Measurements from ENCODE around the gene NELL1.

NELL1 gene

GRCh38 chr11:20874358-20874757, 205.0 kb downstream of the NELL1 start:
- DNase-seq (ENCODE audit: low spot score) = no peak

GRCh38 chr11:20875889-20876288, 206.5 kb downstream of the NELL1 start:
- no peak for DNase-seq (ENCODE audit: low spot score)

DNA sequence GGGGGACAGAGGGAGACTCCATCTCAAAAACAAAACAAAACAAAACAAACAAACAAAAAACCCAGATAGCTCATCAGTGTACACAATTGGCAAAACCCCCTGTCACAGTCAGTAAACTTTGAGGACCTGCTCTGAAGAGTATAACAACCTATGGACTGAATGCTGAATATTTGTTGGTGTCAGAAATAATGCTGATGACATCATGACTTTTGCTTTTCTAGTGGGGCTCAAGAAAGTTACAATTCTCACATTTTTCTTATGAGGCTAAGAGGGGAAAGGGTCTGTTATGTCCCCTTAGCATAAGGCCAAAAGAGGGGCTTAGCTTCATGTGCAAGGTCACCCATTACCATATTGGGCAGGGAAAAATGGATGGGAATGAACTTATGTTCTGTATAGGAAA, 207.4 kb downstream of the NELL1 start:
- no peak for DNase-seq (ENCODE audit: low spot score)

DNA sequence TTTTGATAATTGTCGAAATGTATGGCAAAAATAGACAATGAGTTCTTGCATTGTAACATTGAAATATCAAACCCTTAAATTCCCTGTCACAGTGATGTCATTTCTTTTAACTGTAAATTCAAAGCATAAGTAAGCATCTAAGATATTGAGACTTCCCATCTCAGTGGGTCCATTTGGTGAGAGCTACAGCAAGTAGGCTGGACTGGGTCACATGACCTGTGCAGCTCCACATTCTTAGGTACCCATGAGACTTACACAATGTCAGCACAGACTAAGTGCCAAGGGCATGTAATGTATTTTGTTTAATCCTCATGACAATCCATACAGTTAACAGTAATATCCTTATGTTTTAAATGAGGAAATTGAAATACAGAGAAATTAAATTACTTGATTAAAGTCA, 210.7 kb downstream of the NELL1 start:
- DNase-seq (ENCODE audit: low spot score) = no peak

- DNase-seq (ENCODE audit: low spot score) = no peak
Observed at GRCh38 chr11:20881328-20882079, 212.1 kb downstream of the NELL1 start.

DNA sequence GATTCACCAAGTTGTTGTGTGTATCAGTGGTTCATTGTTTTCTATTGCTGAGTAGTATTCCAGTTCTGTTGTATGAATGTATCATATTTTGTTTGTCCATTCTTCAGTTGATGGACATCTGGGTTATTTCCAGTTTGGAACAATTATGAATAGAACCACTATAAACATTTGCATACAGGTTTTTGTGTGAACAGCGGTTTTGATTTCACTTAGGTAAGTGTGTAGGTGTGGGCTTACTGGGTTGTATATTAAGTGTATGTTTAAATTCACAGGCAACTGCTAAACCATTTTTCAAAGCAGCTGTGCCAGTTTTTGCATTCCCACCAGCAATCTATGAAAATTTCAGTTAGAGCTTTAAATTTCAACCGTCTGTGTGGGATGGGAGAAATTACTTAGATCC, 217.8 kb downstream of the NELL1 start:
- DNase-seq (ENCODE audit: low spot score) = no peak

- DNase-seq (ENCODE audit: low spot score) = no peak
Observed at GRCh38 chr11:20894296-20894695, 224.9 kb downstream of the NELL1 start.

- DNase-seq (ENCODE audit: low spot score) = no peak
Observed at GRCh38 chr11:20909995-20910726, 240.8 kb downstream of the NELL1 start.

GRCh38 chr11:20910733-20911132, 241.3 kb downstream of the NELL1 start:
- no peak for DNase-seq (ENCODE audit: low spot score)

GRCh38 chr11:20912065-20912821, 242.9 kb downstream of the NELL1 start:
- no peak for DNase-seq (ENCODE audit: low spot score)

DNA sequence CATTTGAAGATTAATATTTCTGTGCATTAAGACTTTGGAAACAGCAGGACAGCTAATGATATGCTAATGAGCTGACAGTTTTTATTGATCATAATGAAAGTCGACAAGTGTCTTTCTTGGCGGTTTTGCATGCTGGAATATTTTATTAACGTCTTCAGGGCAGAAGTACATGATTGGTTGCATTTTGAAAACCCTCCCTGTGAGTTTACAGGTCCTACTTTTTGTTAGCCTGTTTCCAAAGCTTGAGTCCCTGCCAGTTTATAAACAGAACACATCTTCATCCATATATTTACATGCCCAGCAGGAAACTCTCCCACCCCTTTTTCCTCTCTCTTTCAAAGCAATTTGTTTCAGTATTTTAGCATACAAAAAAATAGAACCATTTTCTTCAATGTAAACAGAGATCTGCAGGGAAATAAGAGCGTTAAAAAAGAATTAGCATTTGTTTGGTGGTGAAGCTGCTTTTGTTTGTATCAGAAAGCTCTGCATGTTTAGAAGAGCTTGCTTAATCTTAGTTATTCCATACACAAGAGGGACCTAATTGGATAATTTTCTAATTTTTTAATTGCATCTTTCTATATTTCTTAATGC, 243.6 kb downstream of the NELL1 start:
- DNase-seq (ENCODE audit: low spot score) = no peak

GRCh38 chr11:20917306-20917705, 247.9 kb downstream of the NELL1 start:
- no peak for DNase-seq (ENCODE audit: low spot score)

- no peak for DNase-seq (ENCODE audit: low spot score)
Observed at GRCh38 chr11:20926799-20927540, 257.6 kb downstream of the NELL1 start.

GRCh38 chr11:20931029-20931428, 261.6 kb downstream of the NELL1 start:
- no peak for DNase-seq (ENCODE audit: low spot score)

- no peak for DNase-seq (ENCODE audit: low spot score)
Observed at GRCh38 chr11:20933086-20933485, 263.7 kb downstream of the NELL1 start.

DNA sequence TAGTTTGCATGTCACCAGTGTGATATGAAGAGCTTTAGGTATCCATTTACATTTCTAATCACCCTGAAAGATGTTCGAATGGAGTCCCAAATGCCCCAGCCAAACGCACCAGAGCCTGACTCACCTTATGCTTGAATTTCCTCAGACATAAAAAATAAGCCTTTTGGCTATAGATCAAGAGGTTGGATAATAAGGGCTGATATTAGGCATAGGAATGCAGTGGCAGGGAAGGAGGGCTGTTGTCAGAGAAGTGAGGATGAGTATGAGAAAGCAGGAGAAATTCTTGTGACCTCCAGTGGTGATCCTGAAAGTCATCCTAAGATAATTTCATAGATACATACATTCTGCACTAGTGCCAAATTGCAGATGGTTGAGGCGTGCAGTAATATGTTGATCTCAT, 264.6 kb downstream of the NELL1 start:
- no peak for DNase-seq (ENCODE audit: low spot score)

DNA sequence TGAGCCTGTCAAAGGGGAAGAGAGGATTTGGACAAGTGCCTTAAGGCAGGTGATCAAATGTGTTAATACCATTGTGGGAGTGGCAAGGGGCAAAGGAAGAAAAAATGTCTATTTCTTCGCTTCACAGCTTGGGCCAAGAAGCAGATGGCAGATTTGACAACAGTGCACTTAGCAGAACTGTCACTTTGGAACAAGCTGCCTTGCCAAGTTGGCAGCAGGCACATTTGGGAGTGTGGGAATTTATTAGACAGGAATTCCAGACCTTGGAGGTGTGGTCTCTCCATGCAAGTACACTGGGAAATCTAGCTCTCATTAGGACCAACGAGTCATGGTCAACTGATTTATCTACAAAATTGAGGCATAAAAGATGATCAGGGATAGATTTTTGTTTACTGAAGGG, 265.1 kb downstream of the NELL1 start:
- DNase-seq (ENCODE audit: low spot score) = no peak

- DNase-seq (ENCODE audit: low spot score) = no peak
Observed at GRCh38 chr11:20937826-20938225, 268.4 kb downstream of the NELL1 start.

- no peak for DNase-seq (ENCODE audit: low spot score)
Observed at GRCh38 chr11:20949585-20949984, 280.2 kb downstream of the NELL1 start.

- no peak for DNase-seq (ENCODE audit: low spot score)
Observed at GRCh38 chr11:20962581-20962980, 293.2 kb downstream of the NELL1 start.

GRCh38 chr11:20963596-20963995, 294.2 kb downstream of the NELL1 start:
- DNase-seq (ENCODE audit: low spot score) = no peak

DNA sequence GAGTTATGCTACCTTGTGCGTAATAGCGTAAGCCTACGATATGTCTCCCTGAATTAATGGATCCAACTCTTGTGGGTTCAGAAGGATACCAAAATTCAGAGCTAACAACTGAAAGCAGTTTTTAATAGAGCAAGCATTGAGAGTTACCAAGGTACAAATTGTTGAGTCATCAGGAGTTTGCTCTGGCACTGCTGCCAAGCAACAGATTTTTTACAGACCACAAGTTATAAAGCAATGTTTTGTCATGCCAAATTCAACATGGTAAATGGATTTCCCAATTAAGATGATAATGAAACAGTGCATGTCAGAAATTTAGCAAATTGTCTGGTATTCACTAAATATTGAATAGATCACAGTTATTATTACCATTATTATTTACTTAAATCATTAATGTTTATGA, 295.6 kb downstream of the NELL1 start:
- no peak for DNase-seq (ENCODE audit: low spot score)

Data from putamen (tissue), 1 donor.